Suprapubic skin (tissue), 4 donors: ENCODE measurements around the gene MUS81. TPM values are rescaled to one million over a fixed set of nuclear protein-coding genes. Genes with fewer than 3 reads are reported as not detected.
A peak's percentile ranks its signal among the peaks of the same experiment; 100 is the strongest.

ENCODE experiments used
- DNase-seq, 2 donors: peaks; one replicate each; pipeline ENCODE4 v3.0.0-alpha.2; 2019; ENCODE audit warnings: low spot score in 2 of 2
- H3K27ac ChIP-seq: fragments of 200-600 bp; sonication (generic); one replicate; pipeline ENCODE4 v1.5.1; 2019
- H3K27me3 ChIP-seq: fragments of 200-600 bp; sonication (generic); one replicate; pipeline ENCODE4 v1.5.1; 2019
- H3K36me3 ChIP-seq: fragments of 200-600 bp; sonication (generic); one replicate; pipeline ENCODE4 v1.5.1; 2019
- H3K4me1 ChIP-seq: fragments of 200-600 bp; sonication (generic); one replicate; pipeline ENCODE4 v1.5.1; 2019
- H3K4me3 ChIP-seq: fragments of 200-600 bp; sonication (generic); one replicate; pipeline ENCODE4 v1.5.1; 2019; ENCODE audit warnings: mild to moderate bottlenecking
- H3K9me3 ChIP-seq: fragments of 200-600 bp; sonication (generic); one replicate; pipeline ENCODE4 v1.5.1; 2019
- CTCF ChIP-seq, 2 donors: fragments of 200-600 bp in 1 of 2; fragments of 450-650 bp in 1 of 2; sonication (generic) in 1 of 2; IDR thresholded peaks; one replicate each; pipeline ENCODE4 v1.5.1; 2016 to 2019; ENCODE audit warnings: antibody characterized with exemption in 2 of 2, mild to moderate bottlenecking in 1 of 2, moderate library complexity in 1 of 2
- EP300 ChIP-seq: sonication (generic); formaldehyde crosslinking; IDR thresholded peaks from one replicate; pipeline ENCODE4 v1.6.1; 2017; ENCODE audit warnings: antibody characterized with exemption
- POLR2A ChIP-seq, 2 donors: fragments of 450-650 bp; IDR thresholded peaks; one replicate each; pipeline ENCODE4 v1.6.1; 2017; ENCODE audit warnings: antibody characterized with exemption in 2 of 2, mild to moderate bottlenecking in 2 of 2, moderate library complexity in 2 of 2
- POLR2AphosphoS5 ChIP-seq, 3 donors: sonication (generic); formaldehyde crosslinking; IDR thresholded peaks; one replicate each; pipeline ENCODE4 v1.6.1; 2017; ENCODE audit warnings: antibody characterized with exemption in 3 of 3
- WGBS: methylation state at CpG from one replicate; pipeline ENCODE4 v1.1.5; 2018; 5-methylcytosine and 5-hydroxymethylcytosine counted together
- total RNA-seq, 4 donors: library from RNA; depleted of rRNA; stranded (reverse); fragments of >200 nt; gene quantifications; one replicate each; pipeline ENCODE4 v1.1.0, GENCODE V29; 2016

MUS81 gene
- total RNA-seq, 4 donors from 2014 or later, result 22.8 to 46.2 (median 32.2) TPM

DNA sequence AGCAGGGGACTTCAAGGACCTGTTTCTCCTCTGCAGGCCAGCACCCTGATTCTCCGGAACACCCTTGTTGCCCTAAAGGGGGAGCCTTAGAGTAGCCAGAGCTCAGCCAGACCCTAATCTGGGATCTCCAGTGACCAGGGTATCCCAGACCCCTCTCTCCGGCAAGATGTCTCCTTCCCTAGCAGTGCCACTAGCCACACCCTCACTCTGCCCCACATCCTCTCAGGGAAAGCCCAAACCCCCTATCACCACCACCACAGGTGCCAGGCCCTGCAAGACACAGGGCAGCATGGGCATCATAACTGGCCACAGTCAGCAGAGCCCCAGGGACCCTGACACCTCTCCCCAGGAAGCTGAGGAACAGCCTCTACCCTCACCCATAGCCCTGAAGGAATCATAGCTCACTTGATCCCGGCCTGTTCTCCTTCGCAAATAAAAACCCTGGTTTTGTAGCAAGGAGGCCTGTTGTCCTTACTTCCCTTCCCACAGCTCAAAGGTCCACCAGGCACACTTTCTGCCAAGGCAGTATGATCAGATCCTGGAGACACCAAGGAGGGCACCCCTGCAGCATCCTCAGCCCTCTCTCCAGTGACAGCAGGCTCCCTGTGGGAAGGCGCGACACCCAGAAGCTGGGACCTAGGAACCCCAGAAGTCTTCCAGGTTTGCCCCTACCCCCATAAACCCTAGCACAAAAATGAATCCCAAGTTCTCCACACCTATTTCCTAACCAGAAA is 6.8 kb upstream of the MUS81 start:
- Histone ChIP-seq H3K27me3 (no peaks in the 10 kb centered on the region), H3K36me3 (peaks cover 54% of the 10 kb centered on the region), H3K9me3 (no peaks in the 10 kb centered on the region), H3K4me1 (peaks cover 46% of the 10 kb centered on the region), H3K27ac (no peak overlapping the region), H3K4me3 (no peak overlapping the region)
- peak in 1 of 2 donors; percentile 61 for DNase-seq
- TF ChIP-seq EP300 (no peak), POLR2AphosphoS5 (IDR thresholded peaks at IDR 0.05) (no peak), POLR2A (IDR thresholded peaks at IDR 0.05) (no peak), CTCF (IDR thresholded peaks at IDR 0.05) (no peak)
- 85% methylated on average over 5 of the region's 6 CpGs for WGBS

- H3K4me1 ChIP-seq, result peaks cover 54% of the 10 kb centered on the region
- H3K36me3 ChIP-seq, result peaks cover 54% of the 10 kb centered on the region
- H3K9me3 ChIP-seq, result no peaks in the 10 kb centered on the region
- H3K27ac ChIP-seq, result no peak overlapping the region
- TF ChIP-seq CTCF (IDR thresholded peaks at IDR 0.05) (no peak), POLR2A (IDR thresholded peaks at IDR 0.05) (no peak), POLR2AphosphoS5 (IDR thresholded peaks at IDR 0.05) (no peak), EP300 (no peak)
- no peaks in the 10 kb centered on the region for H3K27me3 ChIP-seq
- DNase-seq, result peak in 1 of 2 donors; percentile 49
- 78% methylated on average over 4 of the region's 4 CpGs for WGBS
- no peak overlapping the region for H3K4me3 ChIP-seq
Observed at GRCh38 chr11:65854161-65854592, 6.1 kb upstream of the MUS81 start.

GRCh38 chr11:65854852-65855837 is 5.1 kb upstream of the MUS81 start:
- peaks cover 62% of the 10 kb centered on the region for H3K4me1 ChIP-seq
- no peaks in the 10 kb centered on the region for H3K27me3 ChIP-seq
- TF ChIP-seq EP300 (no peak), CTCF (IDR thresholded peaks at IDR 0.05) (no peak), POLR2A (IDR thresholded peaks at IDR 0.05) (no peak), POLR2AphosphoS5 (IDR thresholded peaks at IDR 0.05) (no peak)
- peak in 1 of 2 donors; percentile 66 for DNase-seq
- H3K36me3 ChIP-seq, result peaks cover 54% of the 10 kb centered on the region
- H3K27ac ChIP-seq, result no peak overlapping the region
- 78% methylated on average over 14 of the region's 15 CpGs for WGBS
- H3K9me3 ChIP-seq, result no peaks in the 10 kb centered on the region
- no peak overlapping the region for H3K4me3 ChIP-seq

DNA sequence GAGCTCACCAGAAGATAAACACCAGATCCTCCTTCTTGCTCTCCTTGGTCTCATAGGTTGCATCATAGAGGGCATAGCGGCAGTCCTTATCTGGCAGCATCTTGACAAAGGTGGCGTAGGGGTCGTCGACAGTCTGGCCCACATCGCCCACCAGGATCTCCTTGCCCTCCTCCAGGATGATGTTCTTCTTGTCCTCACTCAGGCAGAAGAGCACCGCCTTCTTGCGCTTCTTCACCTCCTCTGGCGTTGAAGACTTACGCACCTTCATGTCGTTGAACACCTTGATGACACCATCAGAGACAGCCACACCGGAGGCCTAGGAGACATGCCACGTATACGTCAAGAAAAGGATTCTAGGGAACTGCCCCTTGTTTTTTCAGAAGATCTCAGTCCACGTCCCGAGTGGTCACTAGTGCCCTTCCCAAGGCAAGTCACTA is 4.3 kb upstream of the MUS81 start:
- H3K4me1 ChIP-seq, result peaks cover 66% of the 10 kb centered on the region
- no peaks in the 10 kb centered on the region for H3K27me3 ChIP-seq
- H3K4me3 ChIP-seq, result peak overlapping the region; percentile 87
- no peak for DNase-seq
- peaks cover 52% of the 10 kb centered on the region for H3K36me3 ChIP-seq
- no peak for TF ChIP-seq CTCF (IDR thresholded peaks at IDR 0.05)
- no peak for TF ChIP-seq POLR2A (IDR thresholded peaks at IDR 0.05)
- no peak for TF ChIP-seq POLR2AphosphoS5 (IDR thresholded peaks at IDR 0.05)
- TF ChIP-seq EP300, result no peak
- WGBS, result 86% methylated on average over 15 of the region's 15 CpGs
- no peaks in the 10 kb centered on the region for H3K9me3 ChIP-seq
- no peak overlapping the region for H3K27ac ChIP-seq
